ENCODE results near the gene UGT8. TPM values are rescaled to one million over a fixed set of nuclear protein-coding genes. Genes with fewer than 3 reads are reported as not detected.
"Not testable (repeated sequence)": the region's sequence is repeated elsewhere in the genome, so short reads cannot be mapped to it uniquely, and the experiment has no call there.

The UGT8 gene
- total RNA-seq = 0.32 TPM
- long read RNA-seq, partial matches to known transcripts = 0 of 2 reads
- long read RNA-seq, other reads (novel, unspliced or antisense) = 2 of 2 reads

DNA sequence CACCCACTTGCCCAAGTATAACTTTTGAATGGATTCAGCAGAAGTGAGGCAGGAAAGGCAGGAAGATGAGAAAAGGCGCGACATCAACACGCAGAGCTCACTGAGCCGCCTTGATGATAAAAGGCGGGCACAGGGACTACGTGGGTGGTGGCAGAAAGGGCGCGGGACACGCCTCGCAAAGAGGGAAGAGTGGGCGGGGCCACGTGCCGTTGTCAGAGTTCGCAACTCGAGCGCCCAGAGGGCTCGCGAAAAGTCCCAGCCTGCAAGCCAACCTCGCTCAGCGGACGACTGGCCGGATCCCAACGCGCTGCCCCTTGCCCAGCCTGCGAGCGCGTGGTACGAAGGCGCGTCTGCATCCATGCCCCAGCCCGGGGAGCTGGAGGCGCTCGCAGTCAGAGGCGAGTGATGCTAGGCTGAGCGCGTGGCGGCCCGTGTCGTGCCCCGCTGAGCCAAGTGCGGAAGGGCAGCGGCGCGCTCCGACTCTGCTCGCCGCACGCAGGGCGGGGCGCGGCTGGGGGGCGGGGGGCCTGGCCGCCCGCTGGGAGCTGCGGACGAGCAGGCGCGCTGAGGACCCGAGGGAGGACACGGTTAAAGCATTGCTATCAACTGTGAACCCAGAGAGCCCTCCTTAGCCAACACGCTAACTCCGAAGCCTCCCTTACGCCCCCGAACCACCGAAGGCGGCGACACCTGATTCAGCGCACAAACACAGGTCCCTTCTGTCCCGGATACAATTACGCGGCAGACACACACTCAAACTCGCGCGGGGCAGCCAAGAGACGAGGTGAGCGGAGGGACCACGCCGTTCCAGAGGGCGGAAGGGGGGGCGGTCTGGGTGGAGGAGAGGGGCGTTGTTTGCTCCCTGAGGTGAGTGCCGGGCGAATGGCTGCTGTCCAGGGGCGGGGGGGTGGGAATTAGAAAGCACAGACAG is at the start of gene UGT8:
Gene UGT8, plus strand, starts transcription at position 617 of the 931 bp plus-strand sequence. CDS start 24,074 bp downstream, outside the sequence.
- DNase-seq (ENCODE audit: low spot score) = no peak
- intact Hi-C loops (cut with DNase I) = no loop called here

DNA sequence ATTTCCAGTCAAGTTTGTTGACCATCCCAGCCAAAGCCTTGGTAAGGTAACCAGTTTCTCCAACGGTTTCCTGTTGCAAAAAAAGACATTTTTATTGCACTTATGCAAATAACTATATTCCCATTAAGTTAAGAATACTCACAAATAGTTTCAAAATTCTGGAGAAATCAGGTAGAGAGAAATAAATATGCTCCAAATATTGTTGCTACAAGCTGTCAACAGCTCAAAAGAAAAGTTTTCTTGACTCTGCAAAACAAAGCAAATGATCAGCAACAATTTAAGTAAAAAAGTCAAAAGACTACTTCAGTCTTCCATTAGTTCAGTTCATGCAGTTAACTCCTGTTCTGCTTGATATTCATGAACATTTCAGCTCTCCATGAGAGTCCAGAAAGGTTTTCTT is 49.0 kb upstream of the UGT8 start:
- DNase-seq (ENCODE audit: low spot score) = no peak
- intact Hi-C loops (cut with DNase I) = no loop called here

GRCh38 chr4:114558446-114559020 is 40.1 kb upstream of the UGT8 start:
- intact Hi-C loops (cut with DNase I) = no loop called here
- no peak for DNase-seq (ENCODE audit: low spot score)

DNA sequence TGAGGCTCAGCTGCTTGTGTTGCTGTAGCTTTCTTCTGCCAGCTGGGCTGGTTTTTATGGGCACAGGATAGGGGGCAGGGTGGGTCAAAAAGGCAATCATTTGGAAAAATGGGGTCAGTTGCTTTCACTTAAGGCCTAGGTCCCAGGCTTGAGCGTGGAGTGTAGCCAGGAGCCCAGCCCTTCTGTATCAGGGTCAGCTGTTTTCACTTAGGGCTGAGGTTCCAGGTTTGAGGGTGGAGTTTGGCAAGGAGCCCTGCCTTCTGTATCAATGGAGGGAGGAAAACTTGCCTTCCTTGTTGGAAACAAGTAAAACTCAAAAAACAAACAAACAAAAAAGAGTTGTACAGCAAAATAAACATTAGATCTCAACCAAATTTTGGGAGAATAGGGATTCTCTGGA is 37.0 kb upstream of the UGT8 start:
- intact Hi-C loops (cut with DNase I) = no loop called here
- no peak for DNase-seq (ENCODE audit: low spot score)

DNA sequence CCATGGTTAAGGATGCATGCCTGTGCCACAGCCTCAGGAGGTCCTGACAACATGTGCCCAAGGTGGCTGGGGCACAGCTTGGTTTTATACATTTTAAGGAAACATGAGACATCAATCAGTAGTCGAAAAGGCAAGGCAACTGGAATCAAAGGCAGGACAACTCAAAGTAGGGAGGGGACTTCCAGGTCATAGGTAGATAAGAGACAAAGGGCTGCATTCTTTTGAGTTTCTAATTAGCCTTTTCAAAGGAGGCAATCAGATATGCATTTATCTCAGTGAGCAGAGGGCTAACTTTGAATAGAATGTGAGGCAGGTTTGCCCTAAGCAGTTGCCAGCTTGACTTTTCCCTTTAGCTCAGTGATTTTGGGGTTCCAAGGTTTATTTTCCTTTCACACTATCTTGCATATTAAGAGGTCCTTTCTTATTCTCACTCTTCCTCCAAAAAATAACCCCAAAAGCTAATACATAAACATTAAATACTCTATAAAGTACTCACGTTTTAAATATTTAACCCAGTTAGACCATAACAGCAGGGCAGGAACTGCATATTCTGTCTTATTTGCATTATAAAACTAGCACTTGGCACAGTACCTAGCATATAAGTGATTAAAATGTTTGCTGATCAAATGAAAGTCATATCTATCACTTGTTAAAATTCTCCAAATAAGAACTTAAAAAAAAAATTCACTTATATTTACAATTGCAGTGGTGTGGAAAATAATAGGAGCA is 36.3 kb upstream of the UGT8 start:
- intact Hi-C loops (cut with DNase I) = no loop called here
- DNase-seq (ENCODE audit: low spot score) = no peak

DNA sequence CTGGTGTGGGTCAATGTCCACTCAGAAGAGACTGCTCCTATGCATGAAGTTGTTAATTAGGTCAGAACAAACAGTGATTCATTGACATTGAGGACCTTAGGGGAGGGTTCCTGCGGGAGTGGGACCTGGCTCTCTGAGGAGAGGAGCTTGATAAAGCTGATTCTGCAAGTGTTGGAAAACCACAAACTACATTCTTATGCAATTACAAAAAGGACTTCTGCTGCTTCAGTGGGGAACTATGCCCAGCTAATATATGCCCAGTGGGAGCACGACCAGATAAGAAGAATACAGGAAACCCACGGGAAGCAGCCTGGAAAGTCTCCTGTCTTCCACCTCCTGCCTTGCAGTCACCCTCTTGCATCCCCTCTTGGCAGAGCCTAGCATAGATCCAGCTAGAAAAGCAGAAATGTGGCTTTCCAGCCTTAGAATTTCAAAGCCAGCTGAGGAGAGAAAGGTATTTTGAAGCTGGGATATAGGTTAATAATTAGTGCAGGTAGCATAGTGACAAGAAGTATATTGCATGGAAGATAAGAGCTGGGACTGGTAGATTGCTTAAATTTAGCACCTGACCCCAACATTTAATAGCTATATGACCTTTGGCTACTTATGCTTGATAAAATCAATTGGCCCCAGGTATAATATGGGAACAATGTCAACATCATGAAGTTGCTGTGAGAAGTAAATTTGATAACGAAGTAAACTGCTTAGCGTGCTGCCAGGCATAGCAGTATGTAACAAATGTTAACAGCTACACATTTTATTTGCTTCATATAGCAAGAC is 34.9 kb upstream of the UGT8 start:
- no peak for DNase-seq (ENCODE audit: low spot score)
- intact Hi-C loops (cut with DNase I) = no loop called here

DNA sequence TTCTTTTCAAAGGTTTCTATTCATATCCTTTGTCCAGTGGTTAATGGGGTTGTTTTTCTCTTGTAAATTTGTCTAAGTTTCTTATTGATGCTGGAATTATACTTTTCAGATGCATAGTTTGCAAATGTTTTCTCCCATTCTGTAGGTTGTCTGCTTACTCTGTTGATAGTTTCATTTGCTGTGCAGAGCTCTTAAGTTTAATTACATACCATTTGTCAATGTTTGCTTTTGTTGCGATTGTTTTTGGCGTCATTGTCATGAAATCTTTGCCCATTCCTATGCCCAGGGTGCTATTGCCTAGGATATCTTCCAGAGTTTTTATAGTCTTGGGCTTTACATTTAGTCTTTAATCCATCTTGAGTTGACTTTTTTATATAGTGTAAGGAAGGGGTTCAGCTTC is 21.2 kb upstream of the UGT8 start:
- intact Hi-C loops (cut with DNase I) = no loop called here
- DNase-seq (ENCODE audit: low spot score) = no peak

DNA sequence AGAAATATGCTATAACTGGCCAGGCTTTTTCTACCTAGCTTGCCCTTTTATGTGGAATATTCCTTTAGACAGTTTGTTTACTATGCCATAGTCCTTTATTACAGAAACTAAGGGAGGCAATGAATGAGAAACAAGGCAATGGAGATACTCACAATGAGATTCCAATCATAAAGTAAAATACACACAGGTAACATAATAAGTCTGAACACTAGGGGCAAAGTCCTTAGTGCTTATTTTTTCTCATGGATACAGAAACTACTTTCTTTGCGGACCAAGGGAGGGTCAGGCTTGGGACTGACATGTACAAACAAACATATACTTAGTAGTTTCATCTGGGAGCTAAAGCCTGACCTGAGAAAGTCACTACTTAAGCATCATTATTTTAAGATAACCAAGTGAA is 16.0 kb upstream of the UGT8 start:
- intact Hi-C loops (cut with DNase I) = no loop called here
- no peak for DNase-seq (ENCODE audit: low spot score)

DNA sequence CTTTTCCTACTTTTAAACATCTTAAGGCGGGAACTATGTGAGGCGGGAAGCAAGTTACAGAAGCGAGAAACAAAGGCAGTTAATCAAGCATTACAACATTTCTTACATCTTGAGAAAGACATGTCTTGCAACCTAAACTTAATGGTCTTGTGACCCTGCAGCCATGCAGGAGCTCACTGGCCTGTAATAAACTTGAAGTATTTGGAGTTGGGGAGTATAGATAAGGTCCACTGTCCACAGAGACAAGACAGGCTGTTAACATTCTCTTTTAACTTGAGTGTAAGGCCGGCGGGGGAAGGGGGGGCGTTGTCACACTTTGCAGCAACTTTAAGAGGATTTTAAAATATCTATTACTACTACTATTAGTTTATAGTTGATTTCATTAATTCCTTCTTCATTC is 10.3 kb upstream of the UGT8 start:
- no peak for DNase-seq (ENCODE audit: low spot score)
- intact Hi-C loops (cut with DNase I) = no loop called here

DNA sequence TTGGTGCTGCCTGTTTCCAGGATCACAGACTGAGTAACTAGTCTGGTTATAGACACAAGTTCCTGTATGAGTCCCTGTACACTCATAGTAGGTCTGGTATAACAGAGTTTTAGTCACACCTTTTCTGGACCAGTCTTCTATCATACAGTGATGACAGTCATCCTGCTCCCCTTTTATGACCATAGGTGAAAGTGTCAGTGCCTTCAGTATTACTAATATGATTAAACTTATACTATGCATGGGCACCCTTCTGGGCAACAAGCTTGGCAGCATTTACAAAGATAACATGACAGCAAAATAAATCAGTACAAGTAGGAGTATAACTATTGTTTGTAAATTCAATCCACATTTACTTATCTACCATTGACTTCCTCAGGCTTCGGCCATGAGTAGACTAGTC is 8.2 kb upstream of the UGT8 start:
- DNase-seq (ENCODE audit: low spot score); intact Hi-C loops (cut with DNase I): not testable (repeated sequence)

- no peak for DNase-seq (ENCODE audit: low spot score)
- intact Hi-C loops (cut with DNase I) = no loop called here
Measured at GRCh38 chr4:114593526-114593925, 5.1 kb upstream of the UGT8 start.

DNA sequence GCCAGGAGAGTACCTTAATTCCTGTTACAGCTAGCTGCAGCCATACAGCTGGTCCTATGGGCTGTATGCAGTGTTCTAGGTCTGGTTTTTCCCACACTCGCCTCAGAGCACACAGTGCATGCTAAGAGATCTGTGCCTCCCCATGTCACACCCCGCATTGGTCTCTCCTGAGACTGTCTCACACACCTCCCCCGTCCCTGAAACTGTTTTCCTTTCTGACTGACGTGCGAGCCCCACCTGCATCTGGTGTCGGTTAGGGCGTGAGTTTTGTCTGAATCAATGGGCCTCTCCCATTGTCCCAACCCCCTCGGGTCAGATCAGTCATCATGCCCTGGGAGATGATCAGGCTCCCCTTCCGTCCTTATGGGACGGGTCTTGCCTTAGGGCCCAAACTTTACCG is 3.4 kb upstream of the UGT8 start:
- DNase-seq (ENCODE audit: low spot score) = no peak
- intact Hi-C loops (cut with DNase I) = no loop called here

- intact Hi-C loops (cut with DNase I) = no loop called here
- DNase-seq (ENCODE audit: low spot score) = no peak
Measured at GRCh38 chr4:114595921-114596320, 2.7 kb upstream of the UGT8 start.

DNA sequence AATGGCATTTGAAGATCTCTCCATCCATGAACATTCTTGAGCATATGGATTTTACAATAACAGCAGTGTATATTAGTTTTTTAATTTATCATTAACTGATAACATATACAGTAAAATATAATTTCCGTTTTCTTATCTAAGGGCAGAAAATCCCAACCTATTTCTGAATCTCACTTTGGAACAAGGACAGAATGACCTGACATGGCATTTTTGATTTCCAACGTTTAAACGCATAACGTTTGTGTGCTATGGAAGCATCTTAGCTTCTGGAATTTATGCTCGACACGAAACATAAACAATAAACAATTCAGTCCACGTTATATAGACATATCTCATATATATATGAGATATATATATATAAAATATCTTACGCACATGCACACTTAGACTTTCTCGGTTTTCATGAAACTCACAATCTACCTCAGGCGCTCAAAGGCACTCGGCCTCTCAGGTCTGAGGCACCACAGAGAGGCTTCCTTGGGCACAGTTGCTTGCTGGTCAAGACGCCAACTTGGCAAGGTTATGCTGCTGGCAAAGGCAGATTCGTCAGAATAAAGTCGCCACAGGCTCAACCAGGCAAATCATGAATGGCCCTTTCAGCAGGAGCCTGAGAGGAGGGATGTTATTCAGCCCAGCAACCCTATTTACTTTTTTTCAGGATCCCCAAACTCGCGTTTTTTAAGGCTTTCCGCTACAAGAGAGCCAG is 1.0 kb upstream of the UGT8 start:
- DNase-seq (ENCODE audit: low spot score) = no peak
- intact Hi-C loops (cut with DNase I) = no loop called here

DNA sequence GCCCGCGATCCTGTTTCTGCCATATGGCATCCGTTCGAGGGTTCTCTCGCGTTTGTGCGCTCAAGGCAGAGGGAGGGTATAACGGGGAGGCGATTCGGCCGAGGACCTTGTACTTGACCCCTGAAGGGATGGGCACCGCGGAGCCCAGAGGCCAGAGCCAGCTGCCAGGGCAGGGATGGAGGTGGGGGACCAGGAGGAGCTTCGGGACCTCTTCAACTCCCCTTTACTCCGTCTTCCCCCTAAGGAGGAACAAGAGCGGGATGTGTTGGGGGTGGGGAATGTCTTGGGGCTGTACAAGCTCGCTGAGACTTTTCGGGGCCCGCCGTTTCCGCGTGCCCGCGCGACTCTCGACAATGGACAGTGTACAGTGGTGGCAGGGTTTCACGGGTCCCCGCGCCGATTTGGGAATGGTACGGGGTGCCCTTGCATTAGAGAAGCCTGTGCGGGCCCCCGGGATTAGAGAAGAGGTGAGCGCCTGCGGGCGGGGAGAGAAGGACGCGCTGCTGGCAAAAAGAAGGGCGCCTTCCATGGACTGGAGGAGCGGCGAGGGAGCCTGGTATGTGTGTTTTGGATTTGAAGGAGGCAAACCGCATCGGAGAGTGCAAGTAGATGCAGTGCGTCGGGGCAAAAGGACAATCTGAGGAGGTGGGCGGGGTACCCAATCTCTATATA is 760 bp downstream of the UGT8 start:
- DNase-seq (ENCODE audit: low spot score) = no peak
- intact Hi-C loops (cut with DNase I) = no loop called here

- no peak for DNase-seq (ENCODE audit: low spot score)
- intact Hi-C loops (cut with DNase I) = no loop called here
Measured at GRCh38 chr4:114599903-114600552, 1.4 kb downstream of the UGT8 start.

GRCh38 chr4:114600672-114601071 is 2.1 kb downstream of the UGT8 start:
- intact Hi-C loops (cut with DNase I) = no loop called here
- no peak for DNase-seq (ENCODE audit: low spot score)
